ENCODE measurements around the gene RFK.

- TF ChIP-seq, protein P1, sequence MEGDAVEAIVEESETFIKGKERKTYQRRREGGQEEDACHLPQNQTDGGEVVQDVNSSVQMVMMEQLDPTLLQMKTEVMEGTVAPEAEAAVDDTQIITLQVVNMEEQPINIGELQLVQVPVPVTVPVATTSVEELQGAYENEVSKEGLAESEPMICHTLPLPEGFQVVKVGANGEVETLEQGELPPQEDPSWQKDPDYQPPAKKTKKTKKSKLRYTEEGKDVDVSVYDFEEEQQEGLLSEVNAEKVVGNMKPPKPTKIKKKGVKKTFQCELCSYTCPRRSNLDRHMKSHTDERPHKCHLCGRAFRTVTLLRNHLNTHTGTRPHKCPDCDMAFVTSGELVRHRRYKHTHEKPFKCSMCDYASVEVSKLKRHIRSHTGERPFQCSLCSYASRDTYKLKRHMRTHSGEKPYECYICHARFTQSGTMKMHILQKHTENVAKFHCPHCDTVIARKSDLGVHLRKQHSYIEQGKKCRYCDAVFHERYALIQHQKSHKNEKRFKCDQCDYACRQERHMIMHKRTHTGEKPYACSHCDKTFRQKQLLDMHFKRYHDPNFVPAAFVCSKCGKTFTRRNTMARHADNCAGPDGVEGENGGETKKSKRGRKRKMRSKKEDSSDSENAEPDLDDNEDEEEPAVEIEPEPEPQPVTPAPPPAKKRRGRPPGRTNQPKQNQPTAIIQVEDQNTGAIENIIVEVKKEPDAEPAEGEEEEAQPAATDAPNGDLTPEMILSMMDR (optimal IDR thresholded peaks at IDR 0.05 in 1 of 3, IDR thresholded peaks at IDR 0.05 in 1 of 3, conservative IDR thresholded peaks at IDR 0.05 in 1 of 3; ENCODE audit: extremely low read depth in 1 of 3, insufficient read depth in 2 of 3, low read length in 3 of 3), result no peak
- no peak for TF ChIP-seq EZH2 (IDR thresholded peaks at IDR 0.05; ENCODE audit: low read length)
These were observed 31.2 kb downstream of the RFK start for GRCh38 chr9:76363032-76363395.
